ENCODE measurements around the gene PARD3B.

The PARD3B gene

GRCh38 chr2:204931562-204931961 lies 386.3 kb downstream of the PARD3B start:
- Histone ChIP-seq H3K36me3 (ENCODE audit: insufficient read depth, insufficient read length, low read length) (no peaks in the 10 kb centered on the region), H3K9me3 (ENCODE audit: insufficient read depth, low read length) (no peaks in the 10 kb centered on the region), H3K9ac (ENCODE audit: insufficient read length, low read depth) (no peak overlapping the region), H3K4me3 (ENCODE audit: insufficient read length, low read depth) (no peak overlapping the region), H3K4me1 (ENCODE audit: insufficient read depth, insufficient read length) (no peaks in the 10 kb centered on the region), H3K27me3 (ENCODE audit: insufficient read depth, insufficient read length) (no peaks in the 10 kb centered on the region)
- DNase-seq (ENCODE audit: low read depth, low spot score) = no peak
- TF ChIP-seq YY1 (IDR thresholded peaks at IDR 0.05; ENCODE audit: insufficient read depth, insufficient read length) (no peak), SUZ12 (IDR thresholded peaks at IDR 0.05; ENCODE audit: extremely low read depth, insufficient read depth, insufficient read length) (no peak), ZNF274 (IDR thresholded peaks at IDR 0.05; ENCODE audit: low read depth, low read length) (no peak)

- Histone ChIP-seq H3K4me1 (ENCODE audit: insufficient read depth, insufficient read length) (no peaks in the 10 kb centered on the region), H3K9ac (ENCODE audit: insufficient read length, low read depth) (no peak overlapping the region), H3K36me3 (ENCODE audit: insufficient read depth, insufficient read length, low read length) (no peaks in the 10 kb centered on the region), H3K27me3 (ENCODE audit: insufficient read depth, insufficient read length) (no peaks in the 10 kb centered on the region), H3K4me3 (ENCODE audit: insufficient read length, low read depth) (no peak overlapping the region), H3K9me3 (ENCODE audit: insufficient read depth, low read length) (no peaks in the 10 kb centered on the region)
- DNase-seq (ENCODE audit: low read depth, low spot score) = no peak
- no peak for TF ChIP-seq ZNF274 (IDR thresholded peaks at IDR 0.05; ENCODE audit: low read depth, low read length)
Measured at GRCh38 chr2:204933735-204934374, 388.6 kb downstream of the PARD3B start.

- no peaks in the 10 kb centered on the region for H3K36me3 ChIP-seq (ENCODE audit: insufficient read depth, insufficient read length, low read length)
- H3K4me1 ChIP-seq (ENCODE audit: insufficient read depth, insufficient read length) = no peaks in the 10 kb centered on the region
- H3K9ac ChIP-seq (ENCODE audit: insufficient read length, low read depth) = no peak overlapping the region
- TF ChIP-seq ZNF274 (IDR thresholded peaks at IDR 0.05; ENCODE audit: low read depth, low read length) (no peak), YY1 (IDR thresholded peaks at IDR 0.05; ENCODE audit: insufficient read depth, insufficient read length) (no peak), SUZ12 (IDR thresholded peaks at IDR 0.05; ENCODE audit: extremely low read depth, insufficient read depth, insufficient read length) (no peak)
- H3K9me3 ChIP-seq (ENCODE audit: insufficient read depth, low read length) = peaks cover 15% of the 10 kb centered on the region
- no peak for DNase-seq (ENCODE audit: low read depth, low spot score)
- no peaks in the 10 kb centered on the region for H3K27me3 ChIP-seq (ENCODE audit: insufficient read depth, insufficient read length)
- no peak overlapping the region for H3K4me3 ChIP-seq (ENCODE audit: insufficient read length, low read depth)
Measured at GRCh38 chr2:204944927-204945326, 399.7 kb downstream of the PARD3B start.

- no peak overlapping the region for H3K4me3 ChIP-seq (ENCODE audit: insufficient read length, low read depth)
- H3K4me1 ChIP-seq (ENCODE audit: insufficient read depth, insufficient read length) = no peaks in the 10 kb centered on the region
- H3K9me3 ChIP-seq (ENCODE audit: insufficient read depth, low read length) = peaks cover 15% of the 10 kb centered on the region
- no peak for DNase-seq (ENCODE audit: low read depth, low spot score)
- H3K9ac ChIP-seq (ENCODE audit: insufficient read length, low read depth) = no peak overlapping the region
- H3K27me3 ChIP-seq (ENCODE audit: insufficient read depth, insufficient read length) = no peaks in the 10 kb centered on the region
- TF ChIP-seq YY1 (IDR thresholded peaks at IDR 0.05; ENCODE audit: insufficient read depth, insufficient read length) (no peak), SUZ12 (IDR thresholded peaks at IDR 0.05; ENCODE audit: extremely low read depth, insufficient read depth, insufficient read length) (no peak)
- H3K36me3 ChIP-seq (ENCODE audit: insufficient read depth, insufficient read length, low read length) = no peaks in the 10 kb centered on the region
Measured at GRCh38 chr2:204945376-204945775, 400.1 kb downstream of the PARD3B start.

- Histone ChIP-seq H3K9ac (ENCODE audit: insufficient read length, low read depth) (no peak overlapping the region), H3K27me3 (ENCODE audit: insufficient read depth, insufficient read length) (no peaks in the 10 kb centered on the region), H3K9me3 (ENCODE audit: insufficient read depth, low read length) (peaks cover 15% of the 10 kb centered on the region), H3K36me3 (ENCODE audit: insufficient read depth, insufficient read length, low read length) (no peaks in the 10 kb centered on the region), H3K4me1 (ENCODE audit: insufficient read depth, insufficient read length) (no peaks in the 10 kb centered on the region), H3K4me3 (ENCODE audit: insufficient read length, low read depth) (no peak overlapping the region)
- TF ChIP-seq ZNF274 (IDR thresholded peaks at IDR 0.05; ENCODE audit: low read depth, low read length) (no peak), YY1 (IDR thresholded peaks at IDR 0.05; ENCODE audit: insufficient read depth, insufficient read length) (no peak), SUZ12 (IDR thresholded peaks at IDR 0.05; ENCODE audit: extremely low read depth, insufficient read depth, insufficient read length) (no peak)
- no peak for DNase-seq (ENCODE audit: low read depth, low spot score)
Measured at GRCh38 chr2:204946892-204947291, 401.6 kb downstream of the PARD3B start.

- Histone ChIP-seq H3K4me1 (ENCODE audit: insufficient read depth, insufficient read length) (no peaks in the 10 kb centered on the region), H3K27me3 (ENCODE audit: insufficient read depth, insufficient read length) (no peaks in the 10 kb centered on the region), H3K9ac (ENCODE audit: insufficient read length, low read depth) (no peak overlapping the region), H3K36me3 (ENCODE audit: insufficient read depth, insufficient read length, low read length) (no peaks in the 10 kb centered on the region), H3K9me3 (ENCODE audit: insufficient read depth, low read length) (peaks cover 15% of the 10 kb centered on the region), H3K4me3 (ENCODE audit: insufficient read length, low read depth) (no peak overlapping the region)
- TF ChIP-seq SUZ12 (IDR thresholded peaks at IDR 0.05; ENCODE audit: extremely low read depth, insufficient read depth, insufficient read length) (no peak), ZNF274 (IDR thresholded peaks at IDR 0.05; ENCODE audit: low read depth, low read length) (no peak), YY1 (IDR thresholded peaks at IDR 0.05; ENCODE audit: insufficient read depth, insufficient read length) (no peak)
- no peak for DNase-seq (ENCODE audit: low read depth, low spot score)
Measured at GRCh38 chr2:204947405-204947804, 402.1 kb downstream of the PARD3B start.

GRCh38 chr2:204948024-204948763 lies 402.9 kb downstream of the PARD3B start:
- peaks cover 15% of the 10 kb centered on the region for H3K9me3 ChIP-seq (ENCODE audit: insufficient read depth, low read length)
- no peak for TF ChIP-seq YY1 (IDR thresholded peaks at IDR 0.05; ENCODE audit: insufficient read depth, insufficient read length)
- TF ChIP-seq ZNF274 (IDR thresholded peaks at IDR 0.05; ENCODE audit: low read depth, low read length) = no peak
- no peak for TF ChIP-seq SUZ12 (IDR thresholded peaks at IDR 0.05; ENCODE audit: extremely low read depth, insufficient read depth, insufficient read length)
- no peak for DNase-seq (ENCODE audit: low read depth, low spot score)
- H3K27me3 ChIP-seq (ENCODE audit: insufficient read depth, insufficient read length) = no peaks in the 10 kb centered on the region
- H3K36me3 ChIP-seq (ENCODE audit: insufficient read depth, insufficient read length, low read length) = no peaks in the 10 kb centered on the region
- H3K4me1 ChIP-seq (ENCODE audit: insufficient read depth, insufficient read length) = no peaks in the 10 kb centered on the region
- H3K4me3 ChIP-seq (ENCODE audit: insufficient read length, low read depth) = no peak overlapping the region
- H3K9ac ChIP-seq (ENCODE audit: insufficient read length, low read depth) = no peak overlapping the region

Data from NT2/D1 (cell line).